Endothelial cell of umbilical vein (primary cell): ENCODE data around the gene FAM210B. TPM values are rescaled to one million over a fixed set of nuclear protein-coding genes. Genes with fewer than 3 reads are reported as not detected.

Experiments used
- BruUV-seq: library from RNA; stranded (reverse); fragments of 400-500 nt; replicated peaks from 2 replicates; lab custom pipeline; 2021; lab: Mats Ljungman, UMichigan
- CTCF ChIA-PET: fragments of 300-600, 350-600 bp; sonication (Branson Sonifier 250); formaldehyde crosslinking; loops from one replicate; lab custom pipeline; 2021; ENCODE audit warnings: antibody characterized with exemption, inconsistent platforms; lab: Charles Lee
- POLR2A ChIA-PET: fragments of 300-600, 350-600 bp; sonication (Branson Sonifier 250); formaldehyde crosslinking; loops from one replicate; lab custom pipeline; 2021; ENCODE audit warnings: antibody characterized with exemption, inconsistent platforms; lab: Charles Lee
- DNase-seq: peaks from one replicate; pipeline ENCODE4 v3.0.0-alpha.2; 2011; ENCODE audit warnings: low read depth, low spot score
- FAIRE-seq: peaks from 2 replicates; lab custom pipeline; 2011; peaks lifted over from hg19 to GRCh38; lab: Jason Lieb, UNC
- H2AFZ ChIP-seq: 2 replicates; pipeline ENCODE4 v1.6.0; 2012; ENCODE audit warnings: low read depth, low read length, control low read depth, inconsistent platforms
- H3K27ac ChIP-seq: 2 replicates; pipeline ENCODE4 v1.5.1; 2011; ENCODE audit warnings: low read depth, mild to moderate bottlenecking, control low read depth, low read length, moderate library complexity; ENCODE audit not compliant: insufficient read depth
- H3K27me3 ChIP-seq, 2 experiments: 2 replicates each; pipeline versions ENCODE4 v1.6.0 to v1.6.1; 2011; ENCODE audit warnings: low read length in 2 of 2, mixed read lengths in 1 of 2; ENCODE audit not compliant: control insufficient read depth in 2 of 2, insufficient read depth in 2 of 2
- H3K36me3 ChIP-seq, 2 experiments: 2 replicates in 1 of 2; 3 replicates in 1 of 2; pipeline ENCODE4 v1.5.1; 2011; ENCODE audit warnings: low read length in 2 of 2, mild to moderate bottlenecking in 1 of 2, moderate library complexity in 1 of 2; ENCODE audit not compliant: control insufficient read depth in 2 of 2, insufficient read depth in 2 of 2; ENCODE audit errors: extremely low read depth in 1 of 2
- H3K4me1 ChIP-seq: 3 replicates; pipeline ENCODE4 v1.5.1; 2011; ENCODE audit warnings: mild to moderate bottlenecking, low read length; ENCODE audit not compliant: control insufficient read depth, insufficient read depth; ENCODE audit errors: extremely low read depth
- H3K4me2 ChIP-seq: 2 replicates; pipeline ENCODE4 v1.6.1; 2011; ENCODE audit warnings: low read length, control low read depth, mixed read lengths; ENCODE audit not compliant: insufficient read depth
- H3K4me3 ChIP-seq, 3 experiments: fragments of 200-600 bp in 1 of 3; sonication (generic), shearing (Covaris generic) in 1 of 3; replicated peaks in 1 of 3; 2 replicates each; pipeline ENCODE4 v1.5.1; 2011 to 2016; ENCODE audit warnings: control low read depth in 3 of 3, low read length in 3 of 3, mild to moderate bottlenecking in 2 of 3, inconsistent platforms in 1 of 3, low read depth in 1 of 3, moderate library complexity in 1 of 3; ENCODE audit not compliant: insufficient read depth in 1 of 3
- H3K79me2 ChIP-seq: 2 replicates; pipeline ENCODE4 v1.6.0; 2012; ENCODE audit warnings: low read length, inconsistent platforms; ENCODE audit not compliant: control insufficient read depth, insufficient read depth
- H3K9ac ChIP-seq: replicated peaks from 2 replicates; pipeline ENCODE3; 2011; ENCODE audit warnings: low read length, control low read depth; ENCODE audit not compliant: insufficient read depth; ENCODE audit errors: extremely low read depth
- H3K9me1 ChIP-seq: replicated peaks from 3 replicates; pipeline ENCODE4 v1.6.0; 2011; ENCODE audit warnings: mild to moderate bottlenecking, low read length; ENCODE audit not compliant: control insufficient read depth, insufficient read depth; ENCODE audit errors: extremely low read depth
- H3K9me3 ChIP-seq: replicated peaks from 2 replicates; pipeline ENCODE4 v1.5.1; 2012; ENCODE audit warnings: low read length, inconsistent platforms; ENCODE audit not compliant: control insufficient read depth, insufficient read depth
- H4K20me1 ChIP-seq: replicated peaks from 2 replicates; pipeline ENCODE3; 2011; ENCODE audit warnings: mild to moderate bottlenecking, low read length; ENCODE audit not compliant: control insufficient read depth, insufficient read depth; ENCODE audit errors: extremely low read depth
- EZH2 ChIP-seq: IDR thresholded peaks from 2 replicates; pipeline ENCODE4 v1.6.1; 2012; ENCODE audit warnings: borderline replicate concordance, low read depth, mild to moderate bottlenecking, moderate library complexity, low read length, inconsistent platforms; ENCODE audit not compliant: severe bottlenecking
- FOS ChIP-seq: IDR thresholded peaks from 2 replicates; pipeline ENCODE4 v1.6.1; 2011; ENCODE audit warnings: mild to moderate bottlenecking, low read length, moderate library complexity, borderline replicate concordance; ENCODE audit not compliant: insufficient read depth
- GATA2 ChIP-seq: IDR thresholded peaks from 2 replicates; pipeline ENCODE4 v1.7.0; 2011; ENCODE audit warnings: low read depth, mild to moderate bottlenecking, moderate library complexity, mixed read lengths, low read length; ENCODE audit not compliant: insufficient read length, insufficient read depth
- JUN ChIP-seq: IDR thresholded peaks from 2 replicates; pipeline ENCODE4 v1.6.1; 2011; ENCODE audit warnings: borderline replicate concordance, low read depth; ENCODE audit not compliant: insufficient read length, insufficient read depth
- MYC ChIP-seq: IDR thresholded peaks from one replicate; pipeline ENCODE4 v1.6.1; 2011; ENCODE audit warnings: mild to moderate bottlenecking, low read depth, low read length
- POLR2A ChIP-seq: IDR thresholded peaks from 2 replicates; pipeline ENCODE4 v1.6.1; 2012; ENCODE audit warnings: low read depth, mild to moderate bottlenecking, control low read depth, low read length
- POLR2AphosphoS5 ChIP-seq: IDR thresholded peaks from 2 replicates; pipeline ENCODE4 v1.6.1; 2012; ENCODE audit warnings: low read depth, mild to moderate bottlenecking, control low read depth, low read length, moderate library complexity; ENCODE audit not compliant: insufficient read depth
- dilution Hi-C: fragments of 300-500 bp; cut with MboI; formaldehyde crosslinking; loops from one replicate; pipeline ENCODE4 v1.15.0; 2019; ENCODE audit warnings: low sequenced_read_pairs; ENCODE audit not compliant: extremely low pct_ligation_motif_present
- intact Hi-C: fragments of 100-400 bp; cut with micrococcal nuclease; formaldehyde crosslinking; loops from one replicate; pipeline ENCODE4 v1.10.0; 2022
- polyA plus RNA-seq, 4 experiments: library from polyadenylated mRNA; depleted of rRNA in 3 of 4; stranded (reverse) in 3 of 4; unstranded in 1 of 4; fragments of >200 nt; gene quantifications; 2 replicates each; pipeline versions ENCODE4 v1.2.1 to v1.2.3, GENCODE V29; 2011 to 2012; ENCODE audit warnings: missing spikeins in 1 of 4
- total RNA-seq: library from RNA; stranded (reverse); gene quantifications from 2 replicates; pipeline ENCODE4 v1.2.3, GENCODE V29; 2021
- TF ChIP-seq, protein P1 (sequence below): IDR thresholded peaks from 2 replicates; pipeline ENCODE4 v1.6.1; 2011; ENCODE audit not compliant: insufficient read depth, insufficient read length
- TF ChIP-seq, protein P2 (sequence below), 2 donors: IDR thresholded peaks; 1 replicate in 1 of 2; 2 replicates in 1 of 2; pipeline ENCODE4 v1.5.1; 2011; ENCODE audit warnings: low read length in 2 of 2, mild to moderate bottlenecking in 2 of 2, moderate library complexity in 2 of 2, control low read depth in 1 of 2, inconsistent platforms in 1 of 2, low read depth in 1 of 2; ENCODE audit not compliant: insufficient read depth in 1 of 2; ENCODE audit errors: extremely low read depth in 1 of 2

The FAM210B gene
- total and polyA plus RNA-seq, 2 donors (not counting 3 experiments of a cell fraction or from before 2014, with no cell fraction given) = 24.6 to 37.6 TPM

DNA sequence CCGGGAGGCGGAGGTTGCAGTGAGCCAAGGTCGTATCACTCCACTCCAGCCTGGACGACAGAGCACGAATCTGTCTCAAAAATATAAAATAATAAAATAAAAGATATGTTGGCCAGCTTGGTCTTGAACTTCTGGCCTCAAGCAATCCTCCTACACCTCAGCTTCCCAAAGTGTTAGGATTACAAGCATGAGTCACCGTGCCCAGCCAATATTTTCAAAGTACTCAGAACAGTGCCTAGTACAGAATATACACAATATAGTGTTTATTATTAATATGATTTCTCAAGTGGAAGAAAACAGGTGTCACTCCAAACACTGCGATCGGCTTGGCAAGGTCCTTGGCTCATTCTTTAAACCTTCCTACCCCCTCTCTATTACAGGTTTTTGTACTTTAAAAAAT is 3.1 kb downstream of the FAM210B start:
- no TSS peak for BruUV-seq
- POLR2A ChIA-PET = no interaction called here

DNA sequence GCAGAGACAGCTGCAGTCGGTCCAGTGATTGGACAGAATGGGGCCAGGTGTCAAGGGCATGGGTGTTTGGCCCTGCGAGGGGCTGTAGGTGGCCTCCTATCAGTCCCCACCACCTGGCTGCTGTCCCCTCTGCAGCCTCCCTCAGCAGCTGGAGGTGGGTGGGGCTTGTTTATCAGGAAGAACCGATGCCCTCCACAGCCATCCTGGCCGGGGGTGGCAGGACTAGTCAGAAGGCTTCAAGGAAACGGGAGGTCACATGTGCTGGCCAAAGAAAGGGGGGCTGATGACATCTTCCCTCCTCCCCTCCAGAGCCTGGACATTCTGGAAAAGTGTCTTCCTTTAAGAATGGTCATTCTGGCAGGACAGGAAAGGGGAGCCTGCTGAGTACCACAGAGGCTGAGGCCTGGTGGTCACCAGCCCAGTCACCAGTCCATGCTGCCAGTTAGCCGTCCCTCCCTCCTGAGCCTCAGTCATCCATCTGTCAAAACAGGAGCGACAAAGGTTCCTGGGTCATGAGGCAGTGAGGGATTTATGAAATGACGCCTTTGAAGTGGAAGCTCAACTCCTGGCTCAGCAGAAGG is 4.1 kb downstream of the FAM210B start:
- CTCF ChIA-PET = no interaction called here
- BruUV-seq = no TSS peak
- Histone ChIP-seq H3K9me3 (no peaks in the 10 kb centered on the region), H3K27me3 (peaks cover 0 to 1% of the 10 kb centered on the region in 2 experiments), H3K9me1 (no peaks in the 10 kb centered on the region), H3K27ac (no peak overlapping the region), H3K79me2 (peaks cover 2% of the 10 kb centered on the region), H3K36me3 (peaks cover 0 to 4% of the 10 kb centered on the region in 2 experiments), H3K9ac (no peak overlapping the region), H4K20me1 (no peaks in the 10 kb centered on the region), H3K4me2 (no peak overlapping the region), H3K4me3 (no peak overlapping the region), H3K4me1 (peaks cover 6% of the 10 kb centered on the region), H2AFZ (no peak overlapping the region)
- POLR2A ChIA-PET = no interaction called here
- peak; percentile 44 for DNase-seq
- intact Hi-C loops (no loop called here), dilution Hi-C loops (no loop called here)
- TF ChIP-seq, protein P1, sequence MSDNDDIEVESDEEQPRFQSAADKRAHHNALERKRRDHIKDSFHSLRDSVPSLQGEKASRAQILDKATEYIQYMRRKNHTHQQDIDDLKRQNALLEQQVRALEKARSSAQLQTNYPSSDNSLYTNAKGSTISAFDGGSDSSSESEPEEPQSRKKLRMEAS = no peak
- no peak for TF ChIP-seq MYC
- TF ChIP-seq JUN = no peak
- no peak for TF ChIP-seq POLR2A
- no peak for TF ChIP-seq GATA2
- no peak for TF ChIP-seq EZH2
- TF ChIP-seq, protein P2, sequence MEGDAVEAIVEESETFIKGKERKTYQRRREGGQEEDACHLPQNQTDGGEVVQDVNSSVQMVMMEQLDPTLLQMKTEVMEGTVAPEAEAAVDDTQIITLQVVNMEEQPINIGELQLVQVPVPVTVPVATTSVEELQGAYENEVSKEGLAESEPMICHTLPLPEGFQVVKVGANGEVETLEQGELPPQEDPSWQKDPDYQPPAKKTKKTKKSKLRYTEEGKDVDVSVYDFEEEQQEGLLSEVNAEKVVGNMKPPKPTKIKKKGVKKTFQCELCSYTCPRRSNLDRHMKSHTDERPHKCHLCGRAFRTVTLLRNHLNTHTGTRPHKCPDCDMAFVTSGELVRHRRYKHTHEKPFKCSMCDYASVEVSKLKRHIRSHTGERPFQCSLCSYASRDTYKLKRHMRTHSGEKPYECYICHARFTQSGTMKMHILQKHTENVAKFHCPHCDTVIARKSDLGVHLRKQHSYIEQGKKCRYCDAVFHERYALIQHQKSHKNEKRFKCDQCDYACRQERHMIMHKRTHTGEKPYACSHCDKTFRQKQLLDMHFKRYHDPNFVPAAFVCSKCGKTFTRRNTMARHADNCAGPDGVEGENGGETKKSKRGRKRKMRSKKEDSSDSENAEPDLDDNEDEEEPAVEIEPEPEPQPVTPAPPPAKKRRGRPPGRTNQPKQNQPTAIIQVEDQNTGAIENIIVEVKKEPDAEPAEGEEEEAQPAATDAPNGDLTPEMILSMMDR (IDR thresholded peaks at IDR 0.05; ENCODE audit: extremely low read depth in 1 of 2, insufficient read depth in 1 of 2, low read depth in 1 of 2, low read length in 2 of 2) = no peak
- TF ChIP-seq FOS = no peak
- no peak for TF ChIP-seq POLR2AphosphoS5
- no peak for FAIRE-seq

More for the DNA sequence above, 3.1 kb downstream of the FAM210B start:
- peaks cover 6% of the 10 kb centered on the region for H3K4me1 ChIP-seq
- intact Hi-C loops = no loop called here
- H3K27ac ChIP-seq = no peak overlapping the region
- CTCF ChIA-PET = no interaction called here
- TF ChIP-seq JUN = no peak
- no peak for TF ChIP-seq MYC
- TF ChIP-seq FOS = peak; percentile 9
- no peak for TF ChIP-seq POLR2AphosphoS5
- no peak for TF ChIP-seq GATA2
- H3K9me1 ChIP-seq = no peaks in the 10 kb centered on the region
- H3K9me3 ChIP-seq = no peaks in the 10 kb centered on the region
- FAIRE-seq (no peak), DNase-seq (no peak)
- H2AFZ ChIP-seq = no peak overlapping the region
- H3K36me3 ChIP-seq = no peaks in the 10 kb centered on the region
- no peak overlapping the region for H3K9ac ChIP-seq
- no peak overlapping the region for H3K4me2 ChIP-seq
- peaks cover 2% of the 10 kb centered on the region for H3K79me2 ChIP-seq
- H3K27me3 ChIP-seq = peaks cover 3% of the 10 kb centered on the region in 2 experiments
- no peaks in the 10 kb centered on the region for H4K20me1 ChIP-seq
- dilution Hi-C loops = no loop called here
- no peak overlapping the region for H3K4me3 ChIP-seq
